HFFc6 (cell line): Measurements from ENCODE around the gene AP3B2. TPM values are rescaled to one million over a fixed set of nuclear protein-coding genes. Genes with fewer than 3 reads are reported as not detected.

ENCODE experiments used
- DNase-seq: peaks from one replicate; pipeline ENCODE4 v3.0.0-alpha.2; 2018
- H3K27ac Mint-ChIP-seq: 2 replicates; pipeline ENCODE4 v1.8.0; 2020; ENCODE audit warnings: mild to moderate bottlenecking, mixed read lengths
- H3K27me3 Mint-ChIP-seq: 2 replicates; pipeline ENCODE4 v1.8.0; 2021; ENCODE audit warnings: mild to moderate bottlenecking, moderate library complexity, mixed read lengths; ENCODE audit not compliant: insufficient read depth
- H3K36me3 Mint-ChIP-seq: 2 replicates; pipeline ENCODE4 v1.8.0; 2021; ENCODE audit warnings: low read depth, mixed read lengths
- H3K4me1 Mint-ChIP-seq: 2 replicates; pipeline ENCODE4 v1.8.0; 2020; ENCODE audit warnings: low read depth, mixed read lengths
- H3K4me3 Mint-ChIP-seq: 2 replicates; pipeline ENCODE4 v1.8.0; 2020; ENCODE audit warnings: mild to moderate bottlenecking, moderate library complexity, mixed read lengths
- H3K9me3 Mint-ChIP-seq: 2 replicates; pipeline ENCODE4 v1.8.0; 2020; ENCODE audit warnings: mild to moderate bottlenecking, mixed read lengths
- CTCF ChIP-seq: fragments of 200-600 bp; sonication (generic); IDR thresholded peaks from 2 replicates; pipeline ENCODE4 v1.5.0; 2021; ENCODE audit warnings: antibody characterized with exemption, mild to moderate bottlenecking
- total RNA-seq, 6 experiments: library from RNA; stranded (reverse); fragmentation: NEBNext Ultra II Directional; extraction: Animal tissue kit (Norgen Biotek cat#: 25700); gene quantifications; 2 replicates in 1 of 6; 3 replicates in 5 of 6; pipeline ENCODE4 v1.2.3, GENCODE V29; 2021

AP3B2 gene
- total RNA-seq, 6 experiments from 2014 or later, result not detected

GRCh38 chr15:82656641-82657266 lies 52.9 kb downstream of the AP3B2 start:
- H3K4me1 Mint-ChIP-seq, result no peaks in the 10 kb centered on the region
- TF ChIP-seq CTCF, result no peak
- no peak for DNase-seq
- no peaks in the 10 kb centered on the region for H3K36me3 Mint-ChIP-seq
- no peak overlapping the region for H3K27ac Mint-ChIP-seq
- no peak overlapping the region for H3K4me3 Mint-ChIP-seq
- peaks cover 3% of the 10 kb centered on the region for H3K27me3 Mint-ChIP-seq
- no peaks in the 10 kb centered on the region for H3K9me3 Mint-ChIP-seq

- Mint-ChIP-seq H3K27ac (no peak overlapping the region), H3K9me3 (no peaks in the 10 kb centered on the region), H3K4me3 (no peak overlapping the region), H3K4me1 (no peaks in the 10 kb centered on the region), H3K27me3 (peaks cover under 1% of the 10 kb centered on the region), H3K36me3 (no peaks in the 10 kb centered on the region)
- no peak for TF ChIP-seq CTCF
- DNase-seq, result no peak
Measured at GRCh38 chr15:82655606-82656005, 54.1 kb downstream of the AP3B2 start.

GRCh38 chr15:82653483-82654168 lies 56.0 kb downstream of the AP3B2 start:
- Mint-ChIP-seq H3K9me3 (no peaks in the 10 kb centered on the region), H3K4me3 (no peak overlapping the region), H3K36me3 (no peaks in the 10 kb centered on the region), H3K27ac (no peak overlapping the region), H3K27me3 (peaks cover 1% of the 10 kb centered on the region), H3K4me1 (no peaks in the 10 kb centered on the region)
- no peak for DNase-seq
- TF ChIP-seq CTCF, result no peak

- Mint-ChIP-seq H3K36me3 (no peaks in the 10 kb centered on the region), H3K4me1 (peaks cover 5% of the 10 kb centered on the region; the same call in 1 of the 2 replicates), H3K4me3 (no peak overlapping the region), H3K27me3 (peaks cover 2% of the 10 kb centered on the region), H3K9me3 (no peaks in the 10 kb centered on the region), H3K27ac (no peak overlapping the region)
- DNase-seq, result no peak
- no peak for TF ChIP-seq CTCF
Measured at GRCh38 chr15:82651708-82652107, 58.0 kb downstream of the AP3B2 start.

GRCh38 chr15:82650046-82650670 lies 59.5 kb downstream of the AP3B2 start:
- H3K9me3 Mint-ChIP-seq, result no peaks in the 10 kb centered on the region
- DNase-seq, result no peak
- H3K27me3 Mint-ChIP-seq, result peaks cover 7% of the 10 kb centered on the region
- H3K36me3 Mint-ChIP-seq, result no peaks in the 10 kb centered on the region
- no peak overlapping the region for H3K4me3 Mint-ChIP-seq
- H3K4me1 Mint-ChIP-seq, result peaks cover 5% of the 10 kb centered on the region; the same call in 1 of the 2 replicates
- no peak for TF ChIP-seq CTCF
- no peak overlapping the region for H3K27ac Mint-ChIP-seq
